ENCODE measurements around the gene QSOX2.

The QSOX2 gene

DNA sequence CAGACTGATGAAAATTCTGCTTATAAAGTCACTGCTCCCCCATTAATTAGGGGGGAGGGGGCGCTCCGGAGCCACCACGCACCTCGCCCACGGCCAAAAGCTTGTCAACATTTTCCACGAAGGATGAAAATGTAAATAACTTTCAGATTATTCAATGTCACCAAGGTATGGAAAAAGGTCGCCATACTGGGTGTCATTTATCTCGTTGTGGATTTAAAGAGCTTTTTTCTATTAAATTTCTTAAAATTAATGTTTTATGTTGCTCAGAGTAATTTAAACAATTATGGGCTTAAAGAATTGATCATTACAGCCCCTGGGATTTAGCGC lies 53.7 kb downstream of the QSOX2 start:
- FAIRE-seq (no peak), DNase-seq (ENCODE audit: insufficient read length) (no peak)
- TF ChIP-seq POLR2AphosphoS5 (IDR thresholded peaks at IDR 0.05; ENCODE audit: low read depth, low read length) = no peak

DNA sequence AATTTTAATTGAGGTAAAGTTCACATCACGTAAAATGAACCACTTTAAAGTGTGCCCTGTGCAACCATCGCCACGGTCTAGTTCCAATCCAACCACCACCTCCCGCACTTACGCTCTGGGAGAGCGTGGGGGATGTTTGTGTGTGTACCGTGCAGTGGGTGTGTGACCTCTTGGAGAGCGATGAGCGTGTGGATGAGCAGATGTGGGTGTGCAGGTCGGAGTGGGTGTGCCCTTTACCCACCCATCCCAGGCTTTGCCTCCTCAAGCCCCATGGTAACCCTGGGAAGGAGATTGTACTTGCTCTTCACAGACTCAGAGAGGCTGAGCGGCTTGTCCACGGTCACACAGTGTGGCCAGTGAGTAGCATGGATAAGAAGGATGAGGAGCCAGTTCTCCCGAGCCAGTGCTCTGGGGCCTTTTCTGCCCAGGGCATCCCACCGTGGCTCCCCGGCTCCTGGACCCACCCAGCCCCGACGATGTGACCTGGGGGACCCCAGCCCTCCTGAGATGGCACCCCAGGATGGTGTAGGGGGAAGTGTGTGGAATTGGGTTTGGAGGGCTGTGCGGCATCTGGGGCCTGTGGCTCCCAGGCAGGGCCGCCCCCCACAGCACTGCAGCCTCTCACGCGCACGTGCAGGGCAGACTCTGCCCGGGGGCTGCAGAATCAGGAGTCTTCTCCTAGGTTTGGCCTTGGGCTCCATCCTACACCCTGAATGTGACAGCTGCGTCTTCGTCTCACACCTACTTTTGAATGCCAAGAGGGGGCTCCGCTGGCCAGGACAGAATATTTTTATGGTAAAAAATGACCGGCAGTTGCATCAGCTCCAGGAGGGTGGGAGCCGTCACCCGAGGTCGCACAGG lies 54.3 kb downstream of the QSOX2 start:
- DNase-seq (ENCODE audit: insufficient read length) (no peak), FAIRE-seq (no peak)
- TF ChIP-seq POLR2A (IDR thresholded peaks at IDR 0.05; ENCODE audit: low read depth, low read length) (no peak), TAF1 (IDR thresholded peaks at IDR 0.05; ENCODE audit: borderline replicate concordance, low read depth, low read length) (no peak), POLR2AphosphoS5 (IDR thresholded peaks at IDR 0.05; ENCODE audit: low read depth, low read length) (no peak)

- no peak for TF ChIP-seq TAF1 (IDR thresholded peaks at IDR 0.05; ENCODE audit: borderline replicate concordance, low read depth, low read length)
- TF ChIP-seq POLR2A (IDR thresholded peaks at IDR 0.05; ENCODE audit: low read depth, low read length) = no peak
- TF ChIP-seq POLR2AphosphoS5 (IDR thresholded peaks at IDR 0.05; ENCODE audit: low read depth, low read length) = no peak
- FAIRE-seq = no peak
- no peak for DNase-seq (ENCODE audit: insufficient read length)
These were observed 55.0 kb downstream of the QSOX2 start for GRCh38 chr9:136190656-136191055.

DNA sequence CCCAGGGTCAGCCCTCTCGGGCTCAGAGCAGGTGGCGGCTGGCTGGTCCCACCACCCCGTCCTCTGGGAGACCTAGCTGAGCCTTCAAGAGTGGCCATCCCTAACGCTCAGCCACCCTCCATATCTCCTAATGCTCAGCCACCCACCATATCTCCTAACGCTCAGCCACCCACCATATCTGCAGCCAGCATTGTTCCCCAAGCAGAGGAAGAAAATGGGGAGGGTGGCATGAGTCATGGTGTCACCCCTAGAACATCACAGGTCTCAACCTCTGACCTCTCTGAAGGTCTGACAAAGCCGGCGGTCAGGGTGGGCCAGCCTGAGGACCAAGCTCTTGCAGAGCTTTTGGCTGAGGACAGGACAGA lies 55.4 kb downstream of the QSOX2 start:
- FAIRE-seq (no peak), DNase-seq (ENCODE audit: insufficient read length) (no peak)
- no peak for TF ChIP-seq POLR2A (IDR thresholded peaks at IDR 0.05; ENCODE audit: low read depth, low read length)
- no peak for TF ChIP-seq POLR2AphosphoS5 (IDR thresholded peaks at IDR 0.05; ENCODE audit: low read depth, low read length)
- no peak for TF ChIP-seq TAF1 (IDR thresholded peaks at IDR 0.05; ENCODE audit: borderline replicate concordance, low read depth, low read length)

DNA sequence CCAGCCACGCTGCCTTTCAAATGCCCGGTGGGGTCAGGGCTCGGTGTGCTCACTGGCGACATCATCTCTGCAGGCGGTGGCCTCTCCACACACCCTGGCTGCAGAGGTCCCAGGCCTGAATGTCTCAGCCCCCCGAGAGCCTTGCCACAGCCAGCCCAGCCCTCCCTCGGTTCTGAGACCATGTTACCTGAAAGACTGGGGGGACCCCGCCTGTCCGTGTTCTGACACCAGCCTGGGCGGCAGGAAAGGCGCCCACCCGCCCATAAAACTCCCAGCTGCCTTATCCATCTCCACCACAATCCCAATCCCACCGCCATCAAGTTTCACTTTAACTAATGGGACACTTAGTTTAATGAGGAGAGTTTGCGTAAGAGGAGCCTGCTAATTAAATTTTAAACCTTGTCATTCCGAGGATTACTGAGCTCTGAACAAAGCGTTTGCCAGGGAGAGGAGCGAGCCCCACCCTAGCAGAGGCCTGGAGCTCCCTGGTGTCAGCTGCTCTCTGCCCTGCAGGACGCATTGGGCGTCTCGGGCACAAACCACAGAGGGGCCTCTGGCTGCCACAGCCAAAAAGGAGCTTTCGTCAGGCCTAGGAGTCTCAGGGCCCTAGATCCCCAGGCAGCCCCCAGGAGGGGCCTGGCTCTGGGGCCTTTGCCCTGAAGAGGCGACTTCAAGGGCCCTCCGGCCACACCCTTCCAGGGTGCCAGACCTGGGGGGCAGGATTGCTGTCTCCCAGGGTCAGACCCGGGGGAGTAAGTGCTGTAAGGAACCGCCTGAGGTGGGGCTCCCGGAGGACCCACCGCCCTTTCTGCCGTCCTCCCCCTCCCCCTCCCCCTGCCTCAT lies 56.0 kb downstream of the QSOX2 start:
- TF ChIP-seq TAF1 (IDR thresholded peaks at IDR 0.05; ENCODE audit: borderline replicate concordance, low read depth, low read length) = no peak
- no peak for TF ChIP-seq POLR2AphosphoS5 (IDR thresholded peaks at IDR 0.05; ENCODE audit: low read depth, low read length)
- no peak for TF ChIP-seq POLR2A (IDR thresholded peaks at IDR 0.05; ENCODE audit: low read depth, low read length)
- FAIRE-seq (no peak), DNase-seq (ENCODE audit: insufficient read length) (no peak)

- DNase-seq (ENCODE audit: insufficient read length) = no peak
These were observed 57.7 kb downstream of the QSOX2 start for GRCh38 chr9:136187683-136188586.

GRCh38 chr9:136187197-136187596 lies 58.4 kb downstream of the QSOX2 start:
- DNase-seq (ENCODE audit: insufficient read length) = no peak
- FAIRE-seq = no peak
- TF ChIP-seq POLR2AphosphoS5 (IDR thresholded peaks at IDR 0.05; ENCODE audit: low read depth, low read length) = no peak
- TF ChIP-seq POLR2A (IDR thresholded peaks at IDR 0.05; ENCODE audit: low read depth, low read length) = no peak
- TF ChIP-seq TAF1 (IDR thresholded peaks at IDR 0.05; ENCODE audit: borderline replicate concordance, low read depth, low read length) = no peak

More at GRCh38 chr9:136187683-136188586, 57.7 kb downstream of the QSOX2 start:
- no peak for FAIRE-seq
- no peak for TF ChIP-seq POLR2A (IDR thresholded peaks at IDR 0.05; ENCODE audit: low read depth, low read length)
- TF ChIP-seq POLR2AphosphoS5 (IDR thresholded peaks at IDR 0.05; ENCODE audit: low read depth, low read length) = no peak
- TF ChIP-seq TAF1 (IDR thresholded peaks at IDR 0.05; ENCODE audit: borderline replicate concordance, low read depth, low read length) = no peak

GRCh38 chr9:136186386-136186785 lies 59.2 kb downstream of the QSOX2 start:
- FAIRE-seq (no peak), DNase-seq (ENCODE audit: insufficient read length) (no peak)
- TF ChIP-seq TAF1 (IDR thresholded peaks at IDR 0.05; ENCODE audit: borderline replicate concordance, low read depth, low read length) (no peak), POLR2A (IDR thresholded peaks at IDR 0.05; ENCODE audit: low read depth, low read length) (no peak)

- FAIRE-seq (no peak), DNase-seq (ENCODE audit: insufficient read length) (no peak)
- TF ChIP-seq POLR2A (IDR thresholded peaks at IDR 0.05; ENCODE audit: low read depth, low read length) = no peak
- no peak for TF ChIP-seq TAF1 (IDR thresholded peaks at IDR 0.05; ENCODE audit: borderline replicate concordance, low read depth, low read length)
- no peak for TF ChIP-seq POLR2AphosphoS5 (IDR thresholded peaks at IDR 0.05; ENCODE audit: low read depth, low read length)
These were observed 59.8 kb downstream of the QSOX2 start for GRCh38 chr9:136185596-136186366.

DNA sequence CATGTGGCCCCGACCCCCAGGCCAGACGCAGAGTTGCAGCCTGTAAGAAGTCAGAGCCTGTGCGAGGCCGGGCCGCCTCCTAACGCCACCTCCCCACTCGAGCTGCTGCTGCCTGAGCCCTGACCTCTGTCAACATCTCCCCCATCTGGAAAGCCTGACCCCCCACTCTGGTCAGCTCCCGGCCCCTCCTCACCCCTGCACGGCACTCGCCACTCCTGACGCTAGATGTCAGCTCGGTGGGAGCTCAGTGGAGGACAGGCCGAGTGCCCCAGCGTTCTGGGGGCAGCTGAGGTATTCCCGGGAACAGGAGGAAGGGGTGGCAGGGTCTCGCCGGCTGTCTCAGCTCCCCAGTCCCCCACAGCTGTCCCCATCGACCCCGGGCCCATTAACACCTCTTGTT lies 60.5 kb downstream of the QSOX2 start:
- DNase-seq (ENCODE audit: insufficient read length) = no peak
- TF ChIP-seq POLR2AphosphoS5 (IDR thresholded peaks at IDR 0.05; ENCODE audit: low read depth, low read length) = no peak
- TF ChIP-seq TAF1 (IDR thresholded peaks at IDR 0.05; ENCODE audit: borderline replicate concordance, low read depth, low read length) = no peak
- no peak for TF ChIP-seq POLR2A (IDR thresholded peaks at IDR 0.05; ENCODE audit: low read depth, low read length)
- no peak for FAIRE-seq
